HUES48 (cell line): ENCODE data around the gene ZNF502.

ENCODE experiments used
- H3K27ac ChIP-seq: one replicate; pipeline ENCODE4 v1.7.0; 2013; ENCODE audit warnings: low read depth, low read length, inconsistent platforms
- H3K27me3 ChIP-seq: 2 replicates; pipeline ENCODE4 v1.6.1; 2013; ENCODE audit warnings: mild to moderate bottlenecking, low read length; ENCODE audit not compliant: control insufficient read depth, insufficient read depth
- H3K36me3 ChIP-seq: 2 replicates; pipeline ENCODE4 v1.6.1; 2013; ENCODE audit warnings: low read length; ENCODE audit not compliant: control insufficient read depth, insufficient read depth
- H3K4me1 ChIP-seq: 2 replicates; pipeline ENCODE4 v1.6.1; 2013; ENCODE audit warnings: mild to moderate bottlenecking, low read length; ENCODE audit not compliant: control insufficient read depth, insufficient read depth
- H3K4me3 ChIP-seq: 2 replicates; pipeline ENCODE4 v1.5.1; 2013; ENCODE audit warnings: mild to moderate bottlenecking, low read depth, low read length
- H3K9ac ChIP-seq: 2 replicates; pipeline ENCODE4 v1.6.1; 2013; ENCODE audit warnings: mild to moderate bottlenecking, low read depth, low read length, moderate library complexity
- H3K9me3 ChIP-seq: 2 replicates; pipeline ENCODE4 v1.6.1; 2013; ENCODE audit warnings: low read length; ENCODE audit not compliant: control insufficient read depth, insufficient read depth

ZNF502 gene

DNA sequence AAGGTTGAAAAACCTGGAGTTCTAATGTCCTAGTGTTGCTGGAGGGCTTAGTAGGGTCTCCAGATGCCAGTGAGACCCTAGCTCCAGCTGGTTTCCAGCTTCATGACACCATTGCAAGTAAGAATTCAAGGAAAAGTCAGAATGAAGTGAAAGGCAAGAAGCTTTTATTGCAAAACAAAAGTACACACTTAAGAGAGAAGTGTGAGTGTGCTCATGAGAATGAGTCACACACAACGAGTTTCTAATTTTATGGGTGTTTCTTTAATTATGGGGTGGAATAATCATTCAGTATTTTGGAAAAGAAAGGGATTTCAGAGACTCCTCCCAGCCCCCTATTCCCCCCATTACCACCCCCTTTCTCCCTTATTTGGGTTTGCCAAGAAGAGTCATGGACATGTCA, 24.6 kb upstream of the ZNF502 start:
- Histone ChIP-seq H3K9me3 (peaks cover 40% of the 10 kb centered on the region), H3K9ac (no peak overlapping the region), H3K4me3 (no peak overlapping the region)

DNA sequence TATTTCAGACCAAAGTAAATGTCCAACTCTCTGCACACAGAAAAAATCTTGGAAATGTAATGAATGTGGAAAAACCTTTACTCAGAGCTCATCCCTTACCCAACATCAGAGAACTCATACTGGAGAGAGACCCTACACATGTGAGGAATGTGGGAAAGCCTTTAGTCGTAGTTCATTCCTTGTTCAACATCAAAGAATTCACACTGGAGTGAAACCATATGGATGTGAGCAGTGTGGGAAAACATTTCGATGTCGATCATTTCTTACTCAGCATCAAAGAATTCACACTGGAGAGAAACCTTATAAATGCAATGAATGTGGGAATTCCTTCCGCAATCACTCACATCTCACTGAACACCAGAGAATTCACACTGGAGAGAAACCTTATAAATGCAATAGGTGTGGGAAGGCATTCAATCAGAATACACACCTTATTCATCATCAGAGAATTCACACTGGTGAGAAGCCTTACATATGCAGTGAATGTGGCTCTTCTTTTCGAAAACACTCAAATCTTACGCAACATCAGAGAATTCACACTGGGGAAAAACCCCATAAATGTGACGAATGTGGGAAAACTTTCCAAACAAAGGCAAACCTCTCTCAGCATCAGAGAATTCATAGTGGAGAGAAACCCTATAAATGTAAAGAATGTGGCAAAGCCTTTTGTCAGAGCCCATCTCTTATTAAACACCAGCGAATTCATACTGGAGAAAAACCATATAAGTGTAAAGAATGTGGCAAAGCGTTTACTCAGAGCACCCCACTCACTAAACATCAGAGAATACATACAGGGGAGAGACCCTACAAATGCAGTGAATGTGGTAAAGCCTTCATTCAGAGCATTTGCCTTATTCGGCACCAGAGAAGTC, 9.0 kb downstream of the ZNF502 start:
- H3K9ac ChIP-seq: no peak overlapping the region
- no peaks in the 10 kb centered on the region for H3K4me1 ChIP-seq
- H3K27ac ChIP-seq: no peak overlapping the region
- peak overlapping the region; percentile 12; the same call in 1 of the 2 replicates for H3K4me3 ChIP-seq
- H3K36me3 ChIP-seq: peaks cover 27% of the 10 kb centered on the region
- no peaks in the 10 kb centered on the region for H3K27me3 ChIP-seq
- peaks cover 87% of the 10 kb centered on the region for H3K9me3 ChIP-seq

More for the DNA sequence above, 24.6 kb upstream of the ZNF502 start:
- H3K36me3 ChIP-seq: no peaks in the 10 kb centered on the region
- H3K27me3 ChIP-seq: no peaks in the 10 kb centered on the region
- H3K4me1 ChIP-seq: no peaks in the 10 kb centered on the region
- no peak overlapping the region for H3K27ac ChIP-seq

DNA sequence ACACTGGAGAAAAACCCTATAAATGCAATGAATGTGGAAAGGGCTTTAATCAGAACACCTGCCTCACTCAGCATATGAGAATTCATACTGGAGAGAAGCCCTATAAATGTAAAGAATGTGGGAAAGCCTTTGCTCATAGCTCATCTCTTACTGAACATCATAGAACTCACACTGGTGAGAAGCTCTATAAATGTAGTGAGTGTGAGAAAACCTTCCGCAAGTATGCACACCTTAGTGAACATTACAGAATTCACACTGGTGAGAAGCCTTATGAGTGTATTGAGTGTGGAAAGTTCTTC, 9.6 kb downstream of the ZNF502 start:
- H3K9ac ChIP-seq: no peak overlapping the region
- peaks cover 27% of the 10 kb centered on the region for H3K36me3 ChIP-seq
- H3K9me3 ChIP-seq: peaks cover 82% of the 10 kb centered on the region
- no peaks in the 10 kb centered on the region for H3K4me1 ChIP-seq
- H3K27me3 ChIP-seq: no peaks in the 10 kb centered on the region
- peak overlapping the region; percentile 12; the same call in 1 of the 2 replicates for H3K4me3 ChIP-seq
- no peak overlapping the region for H3K27ac ChIP-seq

DNA sequence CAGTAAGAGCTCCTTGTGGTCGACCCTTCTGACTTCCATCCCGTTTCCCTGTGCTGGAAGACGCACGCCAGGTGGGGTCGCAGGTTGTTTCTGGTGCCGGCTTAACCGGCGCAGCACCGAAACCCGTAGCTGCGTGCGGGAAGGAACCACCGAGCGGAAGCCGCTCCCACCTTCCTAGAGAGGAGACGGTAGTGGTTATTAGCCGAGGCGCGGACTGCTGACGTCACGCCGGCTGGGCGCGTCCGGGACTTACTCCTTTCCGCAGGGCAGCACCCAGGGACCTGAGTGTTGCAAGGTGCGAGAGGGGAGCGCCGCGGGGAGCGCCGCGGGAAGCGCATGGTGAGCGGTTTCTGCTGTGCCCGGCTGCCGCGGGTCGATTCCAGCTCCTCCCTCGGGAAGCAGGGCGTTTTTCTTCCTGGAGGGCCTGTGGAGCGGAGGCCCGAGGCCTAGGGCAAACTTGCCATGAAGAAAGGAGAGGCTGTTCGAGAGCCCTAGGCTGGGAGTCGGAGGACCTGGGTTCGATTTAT, 17.0 kb downstream of the ZNF502 start, which contains the start of gene ZNF501:
TSS of gene ZNF501 (plus strand) at position 252 of the 527 bp plus-strand sequence. CDS start 4,787 bp downstream, outside the sequence.
- H3K4me3 ChIP-seq: peak within 1 kb of the TSS; percentile 85
- H3K9ac ChIP-seq: peak within 1 kb of the TSS; percentile 77
- no peaks in the 10 kb centered on the region for H3K4me1 ChIP-seq
- H3K27ac ChIP-seq: peak within 1 kb of the TSS; percentile 39
- H3K36me3 ChIP-seq: peaks cover 32% of the 10 kb centered on the region
- H3K27me3 ChIP-seq: no peaks in the 10 kb centered on the region
- peaks cover 75% of the 10 kb centered on the region for H3K9me3 ChIP-seq

DNA sequence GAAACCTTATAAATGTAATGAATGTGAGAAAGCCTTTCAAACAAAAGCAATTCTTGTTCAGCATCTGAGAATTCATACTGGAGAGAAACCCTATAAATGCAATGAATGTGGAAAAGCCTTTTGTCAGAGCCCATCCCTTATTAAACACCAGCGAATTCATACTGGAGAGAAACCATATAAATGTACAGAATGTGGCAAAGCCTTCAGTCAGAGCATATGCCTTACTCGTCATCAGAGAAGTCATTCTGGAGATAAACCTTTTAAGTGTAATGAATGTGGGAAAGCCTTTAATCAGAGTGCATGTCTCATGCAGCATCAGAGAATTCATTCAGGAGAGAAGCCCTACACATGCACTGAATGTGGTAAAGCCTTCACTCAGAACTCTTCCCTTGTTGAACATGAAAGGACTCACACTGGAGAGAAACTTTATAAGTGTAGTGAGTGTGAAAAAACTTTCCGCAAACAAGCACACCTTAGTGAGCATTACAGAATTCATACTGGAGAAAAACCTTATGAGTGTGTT, 22.2 kb downstream of the ZNF502 start:
- Histone ChIP-seq H3K9me3 (peaks cover 90% of the 10 kb centered on the region), H3K4me1 (no peaks in the 10 kb centered on the region), H3K4me3 (no peak overlapping the region; the same call in 1 of the 2 replicates), H3K27me3 (no peaks in the 10 kb centered on the region), H3K36me3 (peaks cover 45% of the 10 kb centered on the region), H3K9ac (no peak overlapping the region), H3K27ac (no peak overlapping the region)

DNA sequence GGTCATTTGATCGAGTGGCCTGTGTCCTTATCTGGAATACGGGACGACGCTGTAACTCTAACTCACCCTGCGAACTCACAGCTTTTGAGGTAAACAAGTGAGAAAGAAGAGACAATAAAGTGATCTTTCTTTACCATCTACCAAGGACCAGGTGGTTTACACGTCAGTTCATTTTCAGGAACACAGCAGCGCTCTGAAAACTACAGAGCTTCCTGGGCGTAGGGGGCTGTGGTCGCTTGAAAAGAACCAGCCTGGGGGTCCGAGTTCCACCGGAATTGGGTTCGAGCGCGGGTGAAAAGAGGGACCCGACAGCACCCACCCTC, 48.6 kb downstream of the ZNF502 start:
- Histone ChIP-seq H3K9ac (peak overlapping the region; percentile 95), H3K27me3 (no peaks in the 10 kb centered on the region), H3K4me3 (peak overlapping the region; percentile 85), H3K36me3 (peaks cover 36% of the 10 kb centered on the region), H3K27ac (peak overlapping the region; percentile 99), H3K4me1 (0 out of 2 replicates have a peak, but pooled peaks cover 6% of the 10 kb centered on the region), H3K9me3 (peaks cover 4% of the 10 kb centered on the region)

DNA sequence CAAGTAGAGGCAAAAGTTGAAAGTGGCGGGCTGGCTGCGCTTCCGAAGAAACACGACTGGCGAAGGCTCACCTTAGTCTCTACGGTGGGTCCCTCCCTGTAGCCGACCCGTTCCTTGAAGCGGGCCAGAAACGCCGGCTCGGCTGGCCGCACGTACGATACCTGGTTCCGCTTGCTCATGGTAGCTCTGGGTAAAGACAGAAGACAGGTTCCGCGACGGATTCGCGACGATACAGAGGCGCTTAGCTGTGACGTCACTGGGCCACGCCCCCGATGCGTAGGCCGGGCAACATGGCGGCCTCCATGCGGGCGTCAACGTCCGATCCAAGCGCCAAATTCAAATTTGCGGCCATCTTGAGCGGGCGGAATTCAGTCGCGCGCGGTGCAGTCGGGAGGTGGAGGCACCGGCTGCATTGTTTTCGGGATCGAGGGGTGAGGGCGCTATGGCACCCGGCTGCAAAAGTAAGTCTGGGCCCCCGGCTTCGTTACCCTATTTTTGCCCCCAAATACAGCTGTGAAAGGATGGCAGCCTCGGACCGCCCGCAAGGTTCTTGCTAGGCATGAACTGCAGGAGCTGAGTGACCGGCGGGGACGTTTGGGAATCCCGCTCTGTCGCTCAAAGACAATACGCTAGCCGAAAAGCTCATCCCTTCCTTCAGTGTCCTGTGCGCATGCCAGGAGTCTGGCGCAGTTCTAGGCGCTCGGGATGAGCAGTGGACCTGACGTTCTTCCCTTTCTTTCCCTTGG, 49.1 kb downstream of the ZNF502 start, which contains the start of the genes KIAA1143 and KIF15:
TSS of gene KIAA1143 (minus strand) at position 196 of the 746 bp plus-strand sequence. CDS start at position 179, 17 bp downstream.
TSS of gene KIF15 (plus strand) at position 371 of the 746 bp plus-strand sequence. CDS start at position 443, 72 bp downstream.
- Histone ChIP-seq H3K4me3 (peak within 1 kb of the TSS; percentile 85), H3K36me3 (peaks cover 35% of the 10 kb centered on the region), H3K9me3 (peaks cover 8% of the 10 kb centered on the region), H3K9ac (peak within 1 kb of the TSS; percentile 95), H3K27me3 (no peaks in the 10 kb centered on the region), H3K27ac (peak within 1 kb of the TSS; percentile 99), H3K4me1 (0 out of 2 replicates have a peak, but pooled peaks cover 6% of the 10 kb centered on the region)

DNA sequence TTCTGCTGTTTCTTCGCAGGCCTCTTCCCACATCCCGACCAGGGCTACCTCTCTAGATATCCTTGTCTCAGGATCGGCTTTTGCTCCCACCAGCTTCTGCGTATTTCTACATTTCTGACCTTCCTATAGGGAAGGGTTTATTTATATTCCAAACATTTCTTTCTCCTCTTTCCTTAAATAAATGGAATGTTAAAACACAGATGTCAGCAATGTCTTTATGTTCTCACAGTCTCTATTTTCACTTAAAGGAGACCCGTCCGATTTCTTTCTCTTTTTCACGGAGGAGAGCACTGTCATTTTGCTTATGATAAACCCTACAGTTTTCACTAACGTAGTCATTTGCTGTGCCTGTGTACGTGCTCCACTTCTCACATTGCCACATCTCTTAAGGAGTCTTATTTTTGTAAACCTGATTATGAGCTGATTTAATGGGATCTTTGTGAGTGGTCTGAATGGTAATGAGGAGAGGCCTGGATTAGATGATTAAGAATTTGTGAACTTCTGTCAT, 49.8 kb downstream of the ZNF502 start:
- peaks cover 8% of the 10 kb centered on the region for H3K9me3 ChIP-seq
- H3K27ac ChIP-seq: peak overlapping the region; percentile 99
- H3K36me3 ChIP-seq: peaks cover 29% of the 10 kb centered on the region

DNA sequence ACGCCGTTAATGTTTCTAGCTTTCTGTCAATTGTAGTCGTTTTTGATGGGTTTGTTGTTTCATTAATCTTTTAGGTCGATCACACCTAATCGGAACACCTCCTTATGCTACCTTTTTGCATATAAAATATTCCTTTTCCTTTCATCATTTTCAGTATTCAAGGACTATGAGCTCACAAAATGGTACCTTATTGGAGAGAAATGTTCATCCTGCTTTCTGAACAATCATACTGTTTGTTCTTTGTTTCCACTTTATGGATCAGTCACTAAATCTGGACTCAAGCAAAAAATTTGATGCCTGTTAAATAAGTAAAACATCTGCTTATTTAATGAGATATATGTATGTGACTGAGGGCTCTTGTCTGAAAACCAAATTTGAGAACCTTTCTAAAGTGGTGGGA, 50.2 kb downstream of the ZNF502 start:
- Histone ChIP-seq H3K9me3 (peaks cover 8% of the 10 kb centered on the region), H3K36me3 (peaks cover 25% of the 10 kb centered on the region), H3K4me3 (peak overlapping the region; percentile 85), H3K9ac (peak overlapping the region; percentile 95), H3K4me1 (0 out of 2 replicates have a peak, but pooled peaks cover 6% of the 10 kb centered on the region), H3K27ac (no peak overlapping the region), H3K27me3 (no peaks in the 10 kb centered on the region)

More for the DNA sequence above, 49.8 kb downstream of the ZNF502 start:
- Histone ChIP-seq H3K4me3 (peak overlapping the region; percentile 85), H3K4me1 (0 out of 2 replicates have a peak, but pooled peaks cover 6% of the 10 kb centered on the region), H3K27me3 (no peaks in the 10 kb centered on the region), H3K9ac (peak overlapping the region; percentile 95)

DNA sequence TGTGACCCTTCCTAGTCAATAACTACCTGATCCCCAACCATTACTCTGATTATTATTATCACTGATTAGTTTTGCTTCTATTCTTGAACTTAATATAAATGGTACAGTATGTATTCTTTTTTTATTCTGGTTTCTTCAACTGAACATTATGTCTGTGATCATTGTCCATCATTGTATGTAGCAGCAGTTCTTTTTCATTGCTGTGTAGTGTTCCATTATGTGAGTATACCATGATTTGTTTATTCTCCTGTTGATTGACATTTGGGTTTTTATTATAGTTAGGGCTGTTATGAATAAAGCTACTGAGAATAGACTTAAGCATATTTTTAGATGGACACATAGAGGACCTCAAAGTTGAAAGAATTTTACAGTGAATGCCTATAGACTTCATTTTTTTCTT, 51.8 kb downstream of the ZNF502 start:
- H3K27me3 ChIP-seq: no peaks in the 10 kb centered on the region
- H3K36me3 ChIP-seq: peaks cover 21% of the 10 kb centered on the region
- H3K9ac ChIP-seq: no peak overlapping the region
- no peak overlapping the region for H3K27ac ChIP-seq
- peaks cover 14% of the 10 kb centered on the region for H3K9me3 ChIP-seq
- H3K4me3 ChIP-seq: no peak overlapping the region
- H3K4me1 ChIP-seq: 0 out of 2 replicates have a peak, but pooled peaks cover 6% of the 10 kb centered on the region
